Caco-2 (cell line): ENCODE measurements around the gene CDC14B. TPM values are rescaled to one million over a fixed set of nuclear protein-coding genes. Genes with fewer than 3 reads are reported as not detected.
"Not testable (repeated sequence)": the region's sequence is repeated elsewhere in the genome, so short reads cannot be mapped to it uniquely, and the experiment has no call there.

Source experiments
- BruUV-seq: library from RNA; stranded (reverse); fragments of 400-500 nt; replicated peaks from 2 replicates; lab custom pipeline; 2021; lab: Mats Ljungman, UMichigan
- CTCF ChIA-PET: fragments of 300-600 bp; sonication (Branson Sonifier 250); formaldehyde crosslinking; loops from one replicate; lab custom pipeline; 2022; ENCODE audit warnings: antibody characterized with exemption; lab: Charles Lee
- POLR2A ChIA-PET: fragments of 300-600 bp; sonication (Branson Sonifier 250); formaldehyde crosslinking; loops from one replicate; lab custom pipeline; 2022; ENCODE audit warnings: antibody characterized with exemption; lab: Charles Lee
- DNase-seq, 2 experiments: peaks; one replicate each; pipeline versions ENCODE4 v3.0.0 to v3.0.0-alpha.2; 2020 to 2022
- H3K27me3 ChIP-seq: replicated peaks from 2 replicates; pipeline ENCODE4 v1.6.0; 2011; ENCODE audit warnings: low read length; ENCODE audit not compliant: control insufficient read depth, insufficient read depth
- H3K36me3 ChIP-seq: 2 replicates; pipeline ENCODE4 v1.5.1; 2011; ENCODE audit warnings: low read length; ENCODE audit not compliant: control insufficient read depth, insufficient read depth
- H3K4me1 ChIP-seq: fragments of 250-450 bp; sonication (Bioruptor Pico); 2 replicates; pipeline ENCODE4 v1.5.1; 2020; ENCODE audit warnings: mild to moderate bottlenecking
- H3K4me3 ChIP-seq: 2 replicates; pipeline ENCODE4 v1.5.1; 2011; ENCODE audit warnings: low read depth, mild to moderate bottlenecking, control low read depth, low read length
- H3K9me3 ChIP-seq: fragments of 250-450 bp; sonication (Bioruptor Pico); 2 replicates; pipeline ENCODE4 v1.5.1; 2020; ENCODE audit warnings: mild to moderate bottlenecking, moderate library complexity
- H3K27ac Mint-ChIP-seq: one replicate; pipeline ENCODE4 v1.8.0; 2022; ENCODE audit warnings: mixed read lengths; ENCODE audit not compliant: unreplicated experiment
- H3K27me3 Mint-ChIP-seq: one replicate; pipeline ENCODE4 v1.8.0; 2022; ENCODE audit warnings: mixed read lengths; ENCODE audit not compliant: insufficient read depth, unreplicated experiment
- H3K36me3 Mint-ChIP-seq: one replicate; pipeline ENCODE4 v1.8.0; 2022; ENCODE audit warnings: mild to moderate bottlenecking, mixed read lengths; ENCODE audit not compliant: insufficient read depth, unreplicated experiment
- H3K4me1 Mint-ChIP-seq: one replicate; pipeline ENCODE4 v1.8.0; 2022; ENCODE audit warnings: low read depth, mixed read lengths; ENCODE audit not compliant: unreplicated experiment
- H3K4me3 Mint-ChIP-seq: one replicate; pipeline ENCODE4 v1.8.0; 2022; ENCODE audit warnings: mild to moderate bottlenecking, moderate library complexity, mixed read lengths; ENCODE audit not compliant: unreplicated experiment
- H3K9me3 Mint-ChIP-seq: one replicate; pipeline ENCODE4 v1.8.0; 2022; ENCODE audit warnings: mixed read lengths; ENCODE audit not compliant: unreplicated experiment
- intact Hi-C: fragments of 100-400 bp; cut with micrococcal nuclease; formaldehyde crosslinking; loops from one replicate; pipeline ENCODE4 v1.10.0; 2022; ENCODE audit not compliant: unreplicated experiment
- total RNA-seq: library from RNA; stranded (reverse); gene quantifications from 2 replicates; pipeline ENCODE4 v1.2.3, GENCODE V29; 2022
- TF ChIP-seq, protein P1 (sequence below), 2 experiments: fragments of 200-600 bp in 1 of 2; IDR thresholded peaks; 1 replicate in 1 of 2; 2 replicates in 1 of 2; pipeline versions ENCODE4 v1.5.1 to v1.8.0; 2011 to 2022; ENCODE audit warnings: antibody characterized with exemption in 1 of 2, control low read depth in 1 of 2, inconsistent platforms in 1 of 2, low read depth in 1 of 2, low read length in 1 of 2, mild to moderate bottlenecking in 1 of 2, moderate library complexity in 1 of 2; ENCODE audit not compliant: insufficient read depth in 1 of 2, severe bottlenecking in 1 of 2, unreplicated experiment in 1 of 2

The CDC14B gene
- total RNA-seq, 1 experiment from 2014 or later, result 81.4 TPM

DNA sequence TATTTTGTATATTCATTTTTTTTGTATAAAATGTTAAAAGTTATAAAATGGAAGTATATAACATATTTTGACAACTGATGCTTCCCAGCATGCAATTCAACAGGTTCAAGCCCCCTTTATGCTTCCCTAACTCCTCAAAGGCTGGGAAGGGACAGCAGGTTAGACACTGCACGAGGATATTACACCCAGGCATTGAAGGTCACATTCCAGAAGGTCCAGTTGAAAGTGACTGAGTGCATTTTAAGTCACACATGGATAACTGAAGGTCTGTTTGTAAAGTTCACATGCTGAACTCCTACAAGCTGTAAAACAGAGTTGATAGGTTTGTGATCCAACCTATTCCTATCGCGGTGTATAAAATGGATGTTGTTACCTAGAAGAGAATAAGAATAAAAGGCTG is 21.9 kb upstream of the CDC14B start:
- POLR2A ChIA-PET, result interaction anchor here (0.6 kb wide), 1 partner anchor 23 kb away, joined by 6 read pairs; no protein-coding TSS in a partner anchor
- CTCF ChIA-PET, result no interaction called here

DNA sequence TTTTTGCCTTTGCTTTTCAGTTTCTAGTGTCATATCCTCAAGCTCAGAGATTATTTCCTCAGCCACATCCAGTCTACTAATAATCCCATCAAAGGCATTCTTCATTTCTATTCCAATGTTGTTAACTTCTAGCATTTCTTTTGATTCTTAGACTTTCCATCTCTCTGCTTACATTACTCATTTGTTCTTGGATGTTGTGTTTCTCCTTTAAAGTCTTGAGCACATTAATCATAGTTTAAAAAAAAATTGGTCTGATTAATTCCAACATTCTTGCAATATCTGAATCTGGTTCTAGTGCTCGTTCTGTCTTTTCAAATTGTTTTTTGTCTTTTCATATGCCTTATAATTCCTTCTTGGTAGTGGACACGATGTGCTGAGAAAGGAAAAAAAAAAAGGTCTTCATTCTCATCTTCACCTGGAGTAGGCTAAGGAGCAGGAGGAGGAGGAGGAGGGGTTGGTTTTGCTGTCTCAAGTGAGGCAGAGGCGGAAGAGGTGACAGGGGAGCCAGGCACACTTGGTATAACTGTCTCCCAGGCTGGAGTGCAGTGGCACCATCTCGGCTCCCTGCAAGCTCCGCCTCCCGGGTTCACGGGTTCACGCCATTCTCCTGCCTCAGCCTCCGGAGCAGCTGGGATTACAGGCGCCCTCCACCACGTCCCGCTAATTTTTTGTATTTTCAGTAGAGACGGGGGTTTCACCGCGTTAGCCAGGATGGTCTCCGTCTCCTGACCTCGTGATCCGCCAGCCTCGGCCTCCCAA is 19.1 kb upstream of the CDC14B start:
- BruUV-seq, result no TSS peak
- Mint-ChIP-seq H3K27me3 (no peaks in the 10 kb centered on the region), H3K36me3 (peaks cover 7% of the 10 kb centered on the region), H3K4me3 (no peak overlapping the region), H3K4me1 (peaks cover 12% of the 10 kb centered on the region), H3K9me3 (no peaks in the 10 kb centered on the region), H3K27ac (no peak overlapping the region)
- no peaks in the 10 kb centered on the region for H3K27me3 ChIP-seq
- H3K4me3 ChIP-seq, result no peak overlapping the region
- H3K36me3 ChIP-seq, result no peaks in the 10 kb centered on the region
- no peaks in the 10 kb centered on the region for H3K9me3 ChIP-seq
- TF ChIP-seq, protein P1, sequence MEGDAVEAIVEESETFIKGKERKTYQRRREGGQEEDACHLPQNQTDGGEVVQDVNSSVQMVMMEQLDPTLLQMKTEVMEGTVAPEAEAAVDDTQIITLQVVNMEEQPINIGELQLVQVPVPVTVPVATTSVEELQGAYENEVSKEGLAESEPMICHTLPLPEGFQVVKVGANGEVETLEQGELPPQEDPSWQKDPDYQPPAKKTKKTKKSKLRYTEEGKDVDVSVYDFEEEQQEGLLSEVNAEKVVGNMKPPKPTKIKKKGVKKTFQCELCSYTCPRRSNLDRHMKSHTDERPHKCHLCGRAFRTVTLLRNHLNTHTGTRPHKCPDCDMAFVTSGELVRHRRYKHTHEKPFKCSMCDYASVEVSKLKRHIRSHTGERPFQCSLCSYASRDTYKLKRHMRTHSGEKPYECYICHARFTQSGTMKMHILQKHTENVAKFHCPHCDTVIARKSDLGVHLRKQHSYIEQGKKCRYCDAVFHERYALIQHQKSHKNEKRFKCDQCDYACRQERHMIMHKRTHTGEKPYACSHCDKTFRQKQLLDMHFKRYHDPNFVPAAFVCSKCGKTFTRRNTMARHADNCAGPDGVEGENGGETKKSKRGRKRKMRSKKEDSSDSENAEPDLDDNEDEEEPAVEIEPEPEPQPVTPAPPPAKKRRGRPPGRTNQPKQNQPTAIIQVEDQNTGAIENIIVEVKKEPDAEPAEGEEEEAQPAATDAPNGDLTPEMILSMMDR (IDR thresholded peaks at IDR 0.05; ENCODE audit: insufficient read depth in 1 of 2, low read depth in 1 of 2, low read length in 1 of 2, severe bottlenecking in 1 of 2, unreplicated experiment in 1 of 2), result no peak
- no peak for DNase-seq
- CTCF ChIA-PET, result no interaction called here
- H3K4me1 ChIP-seq, result peaks cover 20% of the 10 kb centered on the region; the same call in 1 of the 2 replicates
- POLR2A ChIA-PET, result no interaction called here
- intact Hi-C loops, result no loop called here

More for the DNA sequence above, 21.9 kb upstream of the CDC14B start:
- H3K27me3 ChIP-seq, result no peaks in the 10 kb centered on the region
- Mint-ChIP-seq H3K9me3 (no peaks in the 10 kb centered on the region), H3K27me3 (no peaks in the 10 kb centered on the region), H3K4me3 (no peak overlapping the region), H3K27ac (no peak overlapping the region), H3K4me1 (peaks cover 6% of the 10 kb centered on the region), H3K36me3 (peaks cover 32% of the 10 kb centered on the region)
- H3K36me3 ChIP-seq, result no peaks in the 10 kb centered on the region; the same call in none of the 2 replicates
- no peaks in the 10 kb centered on the region for H3K9me3 ChIP-seq
- TF ChIP-seq, protein P1 (IDR thresholded peaks at IDR 0.05; ENCODE audit: insufficient read depth in 1 of 2, low read depth in 1 of 2, low read length in 1 of 2, severe bottlenecking in 1 of 2, unreplicated experiment in 1 of 2), result no peak
- DNase-seq, result no peak
- intact Hi-C loops, result no loop called here
- peaks cover 18% of the 10 kb centered on the region; the same call in 1 of the 2 replicates for H3K4me1 ChIP-seq
- H3K4me3 ChIP-seq, result no peak overlapping the region
- BruUV-seq, result no TSS peak

DNA sequence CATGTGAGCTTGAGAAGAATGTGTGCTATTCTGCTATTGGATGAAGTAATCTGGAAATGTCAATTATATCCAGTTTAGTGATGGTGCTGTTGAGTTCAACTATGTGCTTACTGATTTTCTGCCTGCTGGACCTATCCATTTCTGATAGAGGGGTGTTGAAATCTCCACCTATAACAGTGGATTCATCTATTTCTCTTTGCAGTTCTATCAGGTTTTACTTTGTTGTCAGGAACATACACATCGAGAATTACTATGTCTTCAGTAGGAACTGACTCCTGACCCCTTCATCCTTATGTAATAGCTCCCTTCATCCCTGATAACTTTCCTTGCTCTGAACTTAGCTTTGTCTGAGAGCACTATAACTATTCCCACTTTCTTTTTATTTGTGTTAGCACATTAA is 16.7 kb upstream of the CDC14B start:
- Histone ChIP-seq H3K36me3 (no peaks in the 10 kb centered on the region), H3K9me3 (no peaks in the 10 kb centered on the region), H3K4me3 (no peak overlapping the region), H3K4me1 (0 out of 2 replicates have a peak, but pooled peaks cover 5% of the 10 kb centered on the region), H3K27me3 (no peaks in the 10 kb centered on the region)
- no peaks in the 10 kb centered on the region for H3K27me3 Mint-ChIP-seq
- TF ChIP-seq, protein P1 (IDR thresholded peaks at IDR 0.05; ENCODE audit: insufficient read depth in 1 of 2, low read depth in 1 of 2, low read length in 1 of 2, severe bottlenecking in 1 of 2, unreplicated experiment in 1 of 2), result no peak
- ChIA-PET POLR2A (no interaction called here), CTCF (no interaction called here)
- H3K9me3 Mint-ChIP-seq, result no peaks in the 10 kb centered on the region
- no TSS peak for BruUV-seq
- H3K27ac Mint-ChIP-seq, result no peak overlapping the region
- no peak for DNase-seq
- no peaks in the 10 kb centered on the region for H3K36me3 Mint-ChIP-seq
- H3K4me1 Mint-ChIP-seq, result peaks cover 14% of the 10 kb centered on the region
- intact Hi-C loops, result no loop called here
- H3K4me3 Mint-ChIP-seq, result no peak overlapping the region

DNA sequence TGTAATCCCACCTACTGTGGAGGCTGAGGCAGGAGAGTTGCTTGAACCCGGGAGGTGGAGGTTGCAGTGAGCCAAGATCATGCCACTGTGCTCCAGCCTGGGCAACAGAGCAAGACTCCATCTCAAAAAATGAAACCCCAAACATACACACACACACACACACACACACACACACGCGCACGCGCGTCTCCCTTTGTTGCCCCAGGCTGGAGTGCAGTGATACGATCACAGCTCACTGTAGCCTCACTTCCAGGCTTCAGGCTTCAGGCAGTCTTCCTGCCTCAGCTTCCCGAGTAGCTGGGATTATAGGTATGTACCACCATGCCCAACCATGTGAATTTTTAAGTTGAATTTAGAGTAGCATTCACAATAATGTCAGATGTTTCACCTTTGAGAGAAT is 13.9 kb upstream of the CDC14B start:
- DNase-seq, H3K27me3 Mint-ChIP-seq, H3K9me3 Mint-ChIP-seq, H3K36me3 Mint-ChIP-seq, H3K4me3 ChIP-seq, POLR2A ChIA-PET, BruUV-seq, H3K27ac Mint-ChIP-seq, H3K36me3 ChIP-seq, H3K4me3 Mint-ChIP-seq, intact Hi-C loops, CTCF ChIA-PET, H3K9me3 ChIP-seq, H3K27me3 ChIP-seq, H3K4me1 ChIP-seq: not testable (repeated sequence)
- H3K4me1 Mint-ChIP-seq, result peaks cover 14% of the 10 kb centered on the region
